HG02870 (cell line): ENCODE data around the gene C10orf71.
A peak's percentile ranks its signal among the peaks of the same experiment; 100 is the strongest.

Experiments used
- ATAC-seq: cut with Tn5 transposase; IDR thresholded peaks from one replicate; pipeline ENCODE4 v1.9.1; 2021; ENCODE audit warnings: mild to moderate bottlenecking, moderate library complexity; ENCODE audit not compliant: unreplicated experiment

C10orf71 gene

GRCh38 chr10:49290607-49291006 lies 8.4 kb upstream of the C10orf71 start:
- ATAC-seq = no peak

- ATAC-seq = no peak
These were observed 6.3 kb upstream of the C10orf71 start for GRCh38 chr10:49292565-49293207.

- ATAC-seq = no peak
These were observed 5.8 kb upstream of the C10orf71 start for GRCh38 chr10:49293208-49293603.

GRCh38 chr10:49294731-49295130 lies 4.2 kb upstream of the C10orf71 start:
- no peak for ATAC-seq

GRCh38 chr10:49295297-49295696 lies 3.7 kb upstream of the C10orf71 start:
- ATAC-seq = no peak

- ATAC-seq = no peak
These were observed 2.6 kb upstream of the C10orf71 start for GRCh38 chr10:49296382-49296781.

- ATAC-seq = no peak
These were observed 2.1 kb upstream of the C10orf71 start for GRCh38 chr10:49296836-49297235.

GRCh38 chr10:49297818-49298670 lies 926 bp upstream of the C10orf71 start:
- no peak for ATAC-seq

- ATAC-seq = no peak
These were observed 343 bp upstream of the C10orf71 start for GRCh38 chr10:49298671-49298982.

- ATAC-seq = peak; percentile 47
These were observed 808 bp downstream of the C10orf71 start for GRCh38 chr10:49299816-49300139.

- ATAC-seq = peak; percentile 67
These were observed 1.4 kb downstream of the C10orf71 start for GRCh38 chr10:49300140-49300974.

- ATAC-seq = no peak
These were observed 2.3 kb downstream of the C10orf71 start for GRCh38 chr10:49301302-49301701.

GRCh38 chr10:49302088-49302487 lies 3.1 kb downstream of the C10orf71 start:
- ATAC-seq = no peak

GRCh38 chr10:49303711-49304110 lies 4.7 kb downstream of the C10orf71 start:
- no peak for ATAC-seq

- no peak for ATAC-seq
These were observed 5.2 kb downstream of the C10orf71 start for GRCh38 chr10:49304137-49304536.

GRCh38 chr10:49307921-49308320 lies 9.0 kb downstream of the C10orf71 start:
- ATAC-seq = no peak

GRCh38 chr10:49308881-49309280 lies 9.9 kb downstream of the C10orf71 start:
- ATAC-seq = no peak

- ATAC-seq = no peak
These were observed 10.9 kb downstream of the C10orf71 start for GRCh38 chr10:49309691-49310411.

- ATAC-seq = no peak
These were observed 11.5 kb downstream of the C10orf71 start for GRCh38 chr10:49310460-49310859.

GRCh38 chr10:49310901-49311554 lies 12.1 kb downstream of the C10orf71 start:
- no peak for ATAC-seq
